ENCODE data around the gene ATG16L1. TPM values are rescaled to one million over a fixed set of nuclear protein-coding genes. Genes with fewer than 3 reads are reported as not detected.

Gene ATG16L1
- total and polyA plus RNA-seq, 10 of the 15 experiments (the other 5 are each of a cell fraction or from before 2014, with no cell fraction given) = 5.2 to 26.6 (median 15.6) TPM

- no peak for FAIRE-seq
- H3K27ac ChIP-seq (ENCODE audit: control insufficient read depth, insufficient read depth) = no peak overlapping the region
- in situ Hi-C loops (cut with MboI) = no loop called here
- no peaks in the 10 kb centered on the region for H4K20me1 ChIP-seq (ENCODE audit: control insufficient read depth, insufficient read depth)
- TF ChIP-seq CHD2 (IDR thresholded peaks at IDR 0.05; ENCODE audit: borderline replicate concordance, low read depth, low read length) = no peak
- TF ChIP-seq TAF1 (IDR thresholded peaks at IDR 0.05; ENCODE audit: borderline replicate concordance, low read depth, low read length) = no peak
- no peak for TF ChIP-seq PKNOX1 (IDR thresholded peaks at IDR 0.05)
- TF ChIP-seq CTCF (IDR thresholded peaks at IDR 0.05 in 2 of 3, conservative IDR thresholded peaks at IDR 0.05 in 1 of 3; ENCODE audit: control insufficient read depth in 2 of 3, extremely low read depth in 1 of 3, insufficient read depth in 1 of 3, low read depth in 3 of 3, low read length in 3 of 3) = no peak
- no peak for TF ChIP-seq TARDBP (IDR thresholded peaks at IDR 0.05; ENCODE audit: borderline replicate concordance)
- no peak for TF ChIP-seq SUZ12 (IDR thresholded peaks at IDR 0.05; ENCODE audit: unreplicated experiment)
- TF ChIP-seq ZNF24 (IDR thresholded peaks at IDR 0.05) = no peak
- no peak for TF ChIP-seq BHLHE40 (IDR thresholded peaks at IDR 0.05; ENCODE audit: borderline replicate concordance in 1 of 2, low read depth in 2 of 2, low read length in 1 of 2)
- TF ChIP-seq CBX5 (IDR thresholded peaks at IDR 0.05; ENCODE audit: low read depth) = no peak
- TF ChIP-seq IRF4 (IDR thresholded peaks at IDR 0.05; ENCODE audit: low read depth, low read length) = no peak
- TF ChIP-seq NRF1 (conservative IDR thresholded peaks at IDR 0.05; ENCODE audit: low read depth, low read length) = no peak
- no peak for TF ChIP-seq MLLT1 (IDR thresholded peaks at IDR 0.05)
- TF ChIP-seq ZSCAN29 (IDR thresholded peaks at IDR 0.05) = no peak
- no peak for TF ChIP-seq KDM1A (IDR thresholded peaks at IDR 0.05; ENCODE audit: borderline replicate concordance)
- no peak for TF ChIP-seq NFXL1 (IDR thresholded peaks at IDR 0.05; ENCODE audit: borderline replicate concordance)
- TF ChIP-seq ZNF622 (IDR thresholded peaks at IDR 0.05) = no peak
- TF ChIP-seq RAD21 (IDR thresholded peaks at IDR 0.05; ENCODE audit: insufficient read depth, low read depth, low read length) = no peak
- no peak for TF ChIP-seq IKZF1 (conservative IDR thresholded peaks at IDR 0.05)
- no peak for TF ChIP-seq RELA (IDR thresholded peaks at IDR 0.05; ENCODE audit: borderline replicate concordance, partially characterized antibody)
- no peaks in the 10 kb centered on the region for H3K27me3 ChIP-seq (replicated peaks in 1 of 2; ENCODE audit: control insufficient read depth in 2 of 2, insufficient read depth in 2 of 2, low read length in 1 of 2)
- SMC1A ChIA-PET (ENCODE audit: uncharacterized antibody, unreplicated experiment) = interaction anchor here (2.0 kb wide), 1 partner anchor 21 kb away, joined by 6 read pairs; no protein-coding TSS in a partner anchor
- intact Hi-C loops (cut with micrococcal nuclease; ENCODE audit: unreplicated experiment) = no loop called here
- WGBS (ENCODE audit: insufficient coverage, insufficient replicate concordance, low lambda C conversion rate, missing lambda C conversion rate) = 83% methylated on average over 6 of the region's 6 CpGs
- no peak overlapping the region for H3K4me3 ChIP-seq
- H3K79me2 ChIP-seq (ENCODE audit: control insufficient read depth, insufficient read depth, low read length) = no peaks in the 10 kb centered on the region
- POLR2A ChIA-PET = no interaction called here
- no peak for DNase-seq (ENCODE audit: low read depth, low spot score)
- RAD21 ChIA-PET (ENCODE audit: unreplicated experiment) = no interaction called here
- no peak overlapping the region for H2AFZ ChIP-seq (ENCODE audit: control insufficient read depth, low read depth, low read length)
- no peaks in the 10 kb centered on the region for H3K36me3 ChIP-seq (ENCODE audit: control insufficient read depth in 2 of 2, insufficient read depth in 2 of 2, low read length in 1 of 2)
- H3K9ac ChIP-seq (ENCODE audit: control insufficient read depth, insufficient read depth, low read length) = no peak overlapping the region
- H3K4me2 ChIP-seq (ENCODE audit: control insufficient read depth, insufficient read depth) = no peak overlapping the region
- H3K4me1 ChIP-seq (ENCODE audit: control insufficient read depth, insufficient read depth, low read length) = peaks cover 19% of the 10 kb centered on the region
- CTCF ChIA-PET = interaction anchor here (1.1 kb wide), 1 partner anchor 21 kb away, joined by 3 read pairs; no protein-coding TSS in a partner anchor
- no TSS peak for BruUV-seq (replicated peaks)
- no peak for ATAC-seq
- H3K9me3 ChIP-seq (replicated peaks; ENCODE audit: control insufficient read depth, insufficient read depth, low read length) = no peaks in the 10 kb centered on the region
These were observed 6.1 kb upstream of the ATG16L1 start for GRCh38 chr2:233245406-233245805.
